Mucosa of gallbladder (tissue), 1 donor: ENCODE data around the gene ERBB2. TPM values are rescaled to one million over a fixed set of nuclear protein-coding genes. Genes with fewer than 3 reads are reported as not detected.
"Not testable (repeated sequence)": the region's sequence is repeated elsewhere in the genome, so short reads cannot be mapped to it uniquely, and the experiment has no call there.

Source experiments
- DNase-seq: peaks from one replicate; pipeline ENCODE4 v3.0.0-alpha.2; 2020; ENCODE audit warnings: low spot score
- total RNA-seq: library from RNA; stranded (reverse); gene quantifications from one replicate; pipeline ENCODE4 v1.2.1, GENCODE V29; 2021
- donor health status: DM: no; HTN: no; CAD: no.

The ERBB2 gene
- total RNA-seq, 1 donor from 2014 or later: 202 TPM

DNA sequence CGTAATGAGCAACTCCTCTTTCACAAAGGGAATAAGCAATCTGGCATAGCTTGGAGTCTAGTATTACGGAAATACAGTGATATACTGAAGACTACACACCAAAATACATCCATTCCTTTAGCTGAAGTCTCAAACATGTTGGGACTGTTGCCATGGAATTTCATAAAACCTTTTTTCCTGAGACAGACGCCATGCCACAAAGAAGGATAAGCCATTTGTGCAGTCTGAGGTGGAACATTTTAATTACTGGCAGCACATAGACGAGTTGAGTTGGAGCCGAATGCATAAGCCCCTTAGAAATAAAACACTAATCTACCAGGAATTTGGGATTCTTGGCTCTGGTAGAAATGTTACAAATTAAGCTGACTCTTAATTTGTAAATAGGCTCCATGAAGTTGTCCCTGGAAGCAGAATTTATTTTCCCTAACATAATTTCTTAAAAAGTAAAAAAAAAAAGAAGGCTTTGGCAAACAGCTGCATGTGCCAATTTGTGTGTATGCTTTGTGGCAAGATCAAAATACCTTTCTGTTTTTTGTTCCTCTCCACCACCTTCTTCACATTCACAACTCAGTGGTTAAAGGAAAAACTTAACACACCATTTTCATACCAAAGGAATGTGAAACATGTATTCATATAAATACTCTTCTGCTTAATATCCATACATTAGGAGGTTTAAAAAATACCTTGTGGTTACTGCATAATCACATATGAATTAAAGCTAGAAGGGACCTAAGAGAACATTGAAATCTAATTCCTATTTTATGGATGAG is 63.4 kb downstream of the ERBB2 start:
- no peak for DNase-seq

- DNase-seq: not testable (repeated sequence)
Observed at GRCh38 chr17:39764171-39764570, 64.3 kb downstream of the ERBB2 start.

- no peak for DNase-seq
Observed at GRCh38 chr17:39765175-39765574, 65.3 kb downstream of the ERBB2 start.

- no peak for DNase-seq
Observed at GRCh38 chr17:39765766-39766165, 65.9 kb downstream of the ERBB2 start.

GRCh38 chr17:39767147-39767546 is 67.3 kb downstream of the ERBB2 start:
- DNase-seq: no peak

GRCh38 chr17:39769974-39770587 is 70.2 kb downstream of the ERBB2 start:
- no peak for DNase-seq

DNA sequence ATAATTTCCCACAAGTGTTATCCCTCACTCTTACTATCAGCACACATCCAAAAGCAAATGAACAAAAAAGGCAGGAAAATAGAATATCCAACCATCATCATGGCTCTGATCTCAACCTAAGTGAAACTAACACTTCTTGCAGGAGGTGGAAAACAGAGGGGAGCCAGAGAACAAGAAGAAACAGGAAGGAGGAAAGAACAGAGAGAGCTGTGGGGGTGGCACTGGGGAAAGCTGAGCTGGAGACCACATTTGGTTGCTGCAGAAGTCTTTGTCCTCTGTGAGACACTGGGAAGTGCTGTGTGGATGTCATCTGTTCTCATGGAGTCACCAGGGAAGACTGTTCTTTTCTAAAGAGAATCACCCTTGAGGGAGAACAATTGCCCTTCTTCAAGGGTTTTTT is 72.6 kb downstream of the ERBB2 start:
- DNase-seq: no peak

- no peak for DNase-seq
Observed at GRCh38 chr17:39772987-39773934, 73.4 kb downstream of the ERBB2 start.

DNA sequence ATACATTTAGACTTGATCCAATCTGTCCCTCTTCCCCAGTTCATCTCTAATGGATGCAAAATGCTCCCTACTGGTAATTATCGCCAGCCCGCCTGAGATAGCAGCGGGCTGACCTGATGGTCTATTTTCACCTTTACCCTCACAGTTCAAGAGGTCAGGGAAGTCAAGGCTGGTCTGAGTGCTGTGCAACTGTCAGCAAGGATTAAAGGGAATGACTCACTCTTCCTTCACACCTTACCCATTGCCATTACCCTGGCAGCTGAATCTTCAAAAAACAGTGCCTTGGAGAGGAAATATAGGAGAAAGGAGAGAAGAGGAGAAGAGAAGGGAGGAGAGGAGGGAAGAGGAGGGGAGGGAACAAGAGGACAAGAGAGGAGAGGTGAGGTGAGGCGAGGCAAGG is 74.2 kb downstream of the ERBB2 start:
- DNase-seq: no peak

DNA sequence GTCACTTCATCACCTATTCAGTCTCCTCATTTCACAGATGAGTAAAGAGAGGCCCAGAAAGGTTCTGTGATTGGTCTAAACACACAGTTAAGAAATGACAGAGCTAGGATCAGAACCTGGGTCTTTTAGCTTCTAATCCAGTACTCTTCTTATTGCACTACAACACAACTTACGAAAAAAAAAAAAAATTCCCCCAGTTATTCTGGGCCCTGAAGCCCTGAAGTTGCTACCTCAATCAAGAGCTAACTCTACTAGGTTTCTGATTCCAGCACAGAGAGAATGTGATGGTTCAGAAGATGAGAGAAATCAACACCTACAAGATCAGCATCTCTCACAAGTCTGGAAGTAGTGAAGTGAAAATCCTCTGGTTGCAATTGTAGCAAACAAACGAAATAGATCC is 75.2 kb downstream of the ERBB2 start:
- DNase-seq: no peak

DNA sequence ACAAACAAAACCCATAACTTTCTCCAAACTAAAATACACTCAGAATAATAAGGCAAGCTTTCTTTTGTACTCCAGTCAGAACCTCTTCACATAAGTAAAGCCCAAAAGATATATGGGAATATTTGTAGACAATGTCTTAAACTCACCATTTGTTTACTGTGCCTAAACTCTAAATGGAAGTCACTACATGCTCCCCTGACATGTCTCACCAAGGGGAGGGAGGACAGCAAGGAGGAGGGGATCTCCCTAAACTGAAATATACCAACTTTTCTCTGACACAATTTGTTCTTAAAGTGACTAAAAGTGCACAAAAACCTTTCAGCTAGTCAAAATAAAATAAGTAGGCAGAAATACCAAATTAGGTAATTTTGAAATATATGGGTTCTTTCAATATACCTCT is 76.4 kb downstream of the ERBB2 start:
- DNase-seq: no peak

- no peak for DNase-seq
Observed at GRCh38 chr17:39777534-39778365, 77.9 kb downstream of the ERBB2 start.

Other genes with a start within 250 kb of the ERBB2 start
- 27.4 TPM for gene MED1, start 248.8 kb upstream of the ERBB2 start, total RNA-seq
- gene CDK12, start 238.6 kb upstream of the ERBB2 start, total RNA-seq: 56.9 TPM
- not detected for gene NEUROD2, start 92.1 kb upstream of the ERBB2 start, total RNA-seq
- 2.4 TPM for gene PPP1R1B, start 73.1 kb upstream of the ERBB2 start, total RNA-seq
- 82.2 TPM for gene STARD3, start 62.9 kb upstream of the ERBB2 start, total RNA-seq
- 2.0 TPM for gene TCAP, start 34.7 kb upstream of the ERBB2 start, total RNA-seq
- gene PNMT, start 31.6 kb upstream of the ERBB2 start, total RNA-seq: 1.8 TPM
- 54.2 TPM for gene PGAP3, start 12.0 kb upstream of the ERBB2 start, total RNA-seq
- gene MIEN1, start 30.5 kb downstream of the ERBB2 start, total RNA-seq: 66.1 TPM
- gene GRB7, start 37.9 kb downstream of the ERBB2 start, total RNA-seq: 92.8 TPM
- gene IKZF3, start 164.2 kb downstream of the ERBB2 start, total RNA-seq: 5.8 TPM
- gene ZPBP2, start 168.1 kb downstream of the ERBB2 start, total RNA-seq: not detected
- gene GSDMB, start 218.6 kb downstream of the ERBB2 start, total RNA-seq: 26.9 TPM
- 73.6 TPM for gene ORMDL3, start 227.5 kb downstream of the ERBB2 start, total RNA-seq
- not detected for gene LRRC3C, start 227.7 kb downstream of the ERBB2 start, total RNA-seq